22Rv1 (cell line): ENCODE results near the gene CAPRIN1.

Experiments used
- ZFX ChIP-seq: fragments of 450-650 bp; IDR thresholded peaks from 2 replicates; pipeline ENCODE4 v1.6.1; 2017; ENCODE audit warnings: antibody characterized with exemption, borderline replicate concordance
- TF ChIP-seq, protein P1 (sequence below): fragments of 450-650 bp; IDR thresholded peaks from 2 replicates; pipeline ENCODE4 v1.5.1; 2017; ENCODE audit warnings: mild to moderate bottlenecking

DNA sequence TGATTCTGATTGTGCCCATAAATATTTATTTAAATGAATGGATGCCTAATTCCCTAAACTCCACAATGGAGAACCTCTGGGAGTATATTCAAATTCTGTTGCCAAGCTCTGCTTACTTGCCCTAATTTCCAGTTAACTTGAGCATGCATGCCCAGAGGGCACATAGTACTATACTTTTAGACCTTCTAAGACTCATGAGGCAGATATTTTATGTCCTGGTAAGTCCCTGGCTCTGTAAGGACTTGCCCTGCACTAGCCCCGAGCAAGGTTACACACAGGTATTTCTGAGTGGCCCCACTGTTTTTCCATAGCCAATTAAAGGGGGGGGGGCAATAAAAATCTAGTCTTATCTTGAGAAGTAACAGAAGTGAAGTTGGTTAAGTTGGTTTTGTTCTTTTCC is 21.1 kb upstream of the CAPRIN1 start:
- TF ChIP-seq, protein P1, sequence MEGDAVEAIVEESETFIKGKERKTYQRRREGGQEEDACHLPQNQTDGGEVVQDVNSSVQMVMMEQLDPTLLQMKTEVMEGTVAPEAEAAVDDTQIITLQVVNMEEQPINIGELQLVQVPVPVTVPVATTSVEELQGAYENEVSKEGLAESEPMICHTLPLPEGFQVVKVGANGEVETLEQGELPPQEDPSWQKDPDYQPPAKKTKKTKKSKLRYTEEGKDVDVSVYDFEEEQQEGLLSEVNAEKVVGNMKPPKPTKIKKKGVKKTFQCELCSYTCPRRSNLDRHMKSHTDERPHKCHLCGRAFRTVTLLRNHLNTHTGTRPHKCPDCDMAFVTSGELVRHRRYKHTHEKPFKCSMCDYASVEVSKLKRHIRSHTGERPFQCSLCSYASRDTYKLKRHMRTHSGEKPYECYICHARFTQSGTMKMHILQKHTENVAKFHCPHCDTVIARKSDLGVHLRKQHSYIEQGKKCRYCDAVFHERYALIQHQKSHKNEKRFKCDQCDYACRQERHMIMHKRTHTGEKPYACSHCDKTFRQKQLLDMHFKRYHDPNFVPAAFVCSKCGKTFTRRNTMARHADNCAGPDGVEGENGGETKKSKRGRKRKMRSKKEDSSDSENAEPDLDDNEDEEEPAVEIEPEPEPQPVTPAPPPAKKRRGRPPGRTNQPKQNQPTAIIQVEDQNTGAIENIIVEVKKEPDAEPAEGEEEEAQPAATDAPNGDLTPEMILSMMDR: no peak
- no peak for TF ChIP-seq ZFX
